DLD1 (cell line): ENCODE data around the gene KLRC3.

Experiments used
- in situ Hi-C: cut with HindIII; loops from 2 replicates; pipeline ENCODE4 v1.10.0; 2017; ENCODE audit warnings: low sequenced_read_pairs

Gene KLRC3

GRCh38 chr12:10371893-10372535 lies 48.4 kb downstream of the KLRC3 start:
- in situ Hi-C loops = loop anchor here (25.0 kb wide), 1 partner anchor 90 kb away; the partner anchor contains the start of gene KLRC1

GRCh38 chr12:10369557-10370415 lies 50.6 kb downstream of the KLRC3 start:
- in situ Hi-C loops = loop anchor here (10.0 to 25.0 kb wide), 2 partner anchors 93 to 205 kb away; partner anchors contain the start of gene KLRC1

- in situ Hi-C loops = loop anchor here (10.0 to 25.0 kb wide), 2 partner anchors 94 to 204 kb away; partner anchors contain the start of gene KLRC1
Observed at GRCh38 chr12:10368206-10369171, 51.9 kb downstream of the KLRC3 start.

- in situ Hi-C loops = loop anchor here (10.0 to 25.0 kb wide), 2 partner anchors 95 to 203 kb away; partner anchors contain the start of gene KLRC1
Observed at GRCh38 chr12:10367714-10368113, 52.7 kb downstream of the KLRC3 start.

GRCh38 chr12:10366875-10367274 lies 53.5 kb downstream of the KLRC3 start:
- in situ Hi-C loops = loop anchor here (10.0 to 25.0 kb wide), 2 partner anchors 95 to 202 kb away; partner anchors contain the start of gene KLRC1

- in situ Hi-C loops = loop anchor here (10.0 to 25.0 kb wide), 2 partner anchors 96 to 201 kb away; partner anchors contain the start of gene KLRC1
Observed at GRCh38 chr12:10365696-10366405, 54.5 kb downstream of the KLRC3 start.

- in situ Hi-C loops = loop anchor here (10.0 to 25.0 kb wide), 2 partner anchors 97 to 200 kb away; partner anchors contain the start of gene KLRC1
Observed at GRCh38 chr12:10364815-10365622, 55.4 kb downstream of the KLRC3 start.

GRCh38 chr12:10363914-10364814 lies 56.2 kb downstream of the KLRC3 start:
- in situ Hi-C loops = loop anchor here (10.0 to 25.0 kb wide), 2 partner anchors 98 to 199 kb away; partner anchors contain the start of gene KLRC1

GRCh38 chr12:10363658-10363913 lies 56.8 kb downstream of the KLRC3 start:
- in situ Hi-C loops = loop anchor here (10.0 to 25.0 kb wide), 2 partner anchors 99 to 199 kb away; partner anchors contain the start of gene KLRC1

GRCh38 chr12:10362828-10363657 lies 57.4 kb downstream of the KLRC3 start:
- in situ Hi-C loops = loop anchor here (10.0 to 25.0 kb wide), 2 partner anchors 99 to 198 kb away; partner anchors contain the start of gene KLRC1

- in situ Hi-C loops = loop anchor here (10.0 to 25.0 kb wide), 2 partner anchors 100 to 198 kb away; partner anchors contain the start of gene KLRC1
Observed at GRCh38 chr12:10362325-10362724, 58.1 kb downstream of the KLRC3 start.
